Subcutaneous abdominal adipose tissue (tissue), 5 donors: Measurements from ENCODE around the gene TRPC1.

Experiments
- H3K27ac ChIP-seq: one replicate; pipeline ENCODE4 v1.7.0; 2013; ENCODE audit warnings: low read depth, mild to moderate bottlenecking, inconsistent platforms, low read length, moderate library complexity
- H3K27me3 ChIP-seq, 5 donors: one replicate each; pipeline ENCODE4 v1.7.0; 2013; ENCODE audit warnings: low read length in 5 of 5, inconsistent platforms in 1 of 5; ENCODE audit not compliant: control insufficient read depth in 5 of 5, insufficient read depth in 4 of 5
- H3K36me3 ChIP-seq, 5 donors: one replicate each; pipeline ENCODE4 v1.7.0; 2013; ENCODE audit warnings: low read length in 5 of 5; ENCODE audit not compliant: control insufficient read depth in 5 of 5, insufficient read depth in 5 of 5
- H3K4me1 ChIP-seq, 5 donors: one replicate each; pipeline ENCODE4 v1.7.0; 2013; ENCODE audit warnings: low read length in 5 of 5, mild to moderate bottlenecking in 3 of 5, moderate library complexity in 1 of 5; ENCODE audit not compliant: control insufficient read depth in 5 of 5, insufficient read depth in 5 of 5
- H3K4me3 ChIP-seq, 5 donors: one replicate each; pipeline ENCODE4 v1.7.0; 2013; ENCODE audit warnings: low read length in 5 of 5, low read depth in 1 of 5
- H3K9ac ChIP-seq, 5 donors: one replicate each; pipeline ENCODE4 v1.7.0; 2013; ENCODE audit warnings: low read length in 5 of 5, mild to moderate bottlenecking in 4 of 5, moderate library complexity in 3 of 5
- H3K9me3 ChIP-seq, 5 donors: one replicate each; pipeline ENCODE4 v1.7.0; 2013; ENCODE audit warnings: low read length in 5 of 5; ENCODE audit not compliant: control insufficient read depth in 5 of 5
- donor health status: healthy.
- donor health status: healthy.
- donor health status: healthy.
- donor health status: healthy.
- donor health status: healthy.

Gene TRPC1

DNA sequence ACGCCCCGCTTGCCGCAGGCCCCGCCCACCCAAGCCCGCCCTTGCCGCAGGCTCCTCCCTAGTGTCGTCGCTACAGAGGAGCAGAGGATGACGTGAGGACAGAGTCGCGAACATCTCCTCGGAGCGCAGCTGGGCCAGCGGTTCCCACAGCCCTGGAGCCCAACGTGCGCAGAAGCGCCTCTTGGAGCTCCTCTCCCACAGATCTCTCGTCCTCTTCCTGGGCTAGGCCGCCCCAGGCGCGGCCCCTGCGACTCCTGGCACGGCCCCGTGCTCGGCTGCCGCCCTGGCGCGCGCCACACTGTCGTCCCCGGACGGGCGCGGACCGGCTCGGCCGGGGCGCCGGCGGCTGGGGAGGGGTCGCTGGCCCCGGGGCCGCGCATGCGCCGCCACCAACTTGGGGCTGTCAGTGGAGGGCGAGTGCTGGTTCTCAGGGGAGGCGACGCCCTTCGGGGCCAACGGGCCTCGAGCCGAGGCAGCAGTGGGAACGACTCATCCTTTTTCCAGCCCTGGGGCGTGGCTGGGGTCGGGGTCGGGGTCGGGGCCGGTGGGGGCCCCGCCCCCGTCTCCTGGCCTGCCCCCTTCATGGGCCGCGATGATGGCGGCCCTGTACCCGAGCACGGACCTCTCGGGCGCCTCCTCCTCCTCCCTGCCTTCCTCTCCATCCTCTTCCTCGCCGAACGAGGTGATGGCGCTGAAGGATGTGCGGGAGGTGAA is at the start of gene TRPC1:
TRPC1 (plus strand) TSS at position 67 of the 714 bp plus-strand sequence; CDS start at position 593, 526 bp downstream.
- H3K27ac ChIP-seq = peak within 1 kb of the TSS; percentile 54
- peak within 1 kb of the TSS; percentile 38 to 79 (median 68) for H3K9ac ChIP-seq
- peak within 1 kb of the TSS; percentile 83 to 97 (median 84) for H3K4me3 ChIP-seq
- H3K4me1 ChIP-seq = peaks cover 0 to 14% (median 13%) of the 10 kb centered on the region in 5 donors
- no peaks in the 10 kb centered on the region for H3K36me3 ChIP-seq
- H3K9me3 ChIP-seq = peaks cover 0 to 2% (median 0%) of the 10 kb centered on the region in 5 donors
- H3K27me3 ChIP-seq = no peaks in the 10 kb centered on the region

DNA sequence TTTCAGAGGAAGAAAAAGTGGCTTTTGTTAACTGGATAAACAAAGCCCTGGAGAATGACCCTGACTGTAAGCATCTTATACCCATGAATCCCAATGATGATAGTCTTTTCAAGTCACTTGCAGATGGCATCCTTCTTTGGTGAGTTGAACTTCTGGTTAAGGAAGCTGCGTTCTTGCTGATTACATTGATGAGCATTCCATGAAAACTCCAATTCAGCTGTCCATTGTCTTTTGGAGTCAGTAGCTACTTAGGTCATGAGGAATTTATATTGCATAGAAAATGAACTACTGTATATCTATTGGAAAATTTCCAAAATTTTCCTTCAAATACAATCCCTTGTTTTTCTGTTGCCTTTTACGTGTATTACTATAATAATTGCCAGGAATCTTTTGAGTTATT is 47.7 kb upstream of the TRPC1 start:
- no peak overlapping the region for H3K27ac ChIP-seq
- no peaks in the 10 kb centered on the region for H3K36me3 ChIP-seq
- no peak overlapping the region for H3K4me3 ChIP-seq
- no peaks in the 10 kb centered on the region for H3K9me3 ChIP-seq
- H3K9ac ChIP-seq = no peak overlapping the region
- no peaks in the 10 kb centered on the region for H3K27me3 ChIP-seq
- no peaks in the 10 kb centered on the region for H3K4me1 ChIP-seq

DNA sequence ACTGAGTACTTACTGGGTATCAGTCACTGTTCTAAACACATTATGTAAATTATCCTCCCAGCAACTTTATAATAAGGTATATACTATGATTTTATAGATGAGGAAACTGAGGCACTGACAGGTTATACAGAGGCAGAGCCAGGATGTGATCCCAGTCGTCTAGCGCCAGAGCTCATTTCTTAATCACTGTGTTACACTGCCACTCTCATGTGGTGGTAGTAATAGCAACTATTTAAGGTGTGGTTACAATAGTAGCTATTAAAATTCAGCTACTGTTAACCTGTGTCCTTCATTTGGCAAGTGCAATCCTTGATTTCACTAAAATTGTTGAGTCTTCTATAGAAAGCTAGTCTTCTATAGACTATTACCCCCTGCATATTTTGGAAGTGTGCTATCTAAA is 43.1 kb upstream of the TRPC1 start:
- Histone ChIP-seq H3K36me3 (no peaks in the 10 kb centered on the region), H3K9me3 (no peaks in the 10 kb centered on the region), H3K9ac (no peak overlapping the region), H3K4me1 (no peaks in the 10 kb centered on the region), H3K27me3 (no peaks in the 10 kb centered on the region), H3K27ac (no peak overlapping the region), H3K4me3 (no peak overlapping the region)

DNA sequence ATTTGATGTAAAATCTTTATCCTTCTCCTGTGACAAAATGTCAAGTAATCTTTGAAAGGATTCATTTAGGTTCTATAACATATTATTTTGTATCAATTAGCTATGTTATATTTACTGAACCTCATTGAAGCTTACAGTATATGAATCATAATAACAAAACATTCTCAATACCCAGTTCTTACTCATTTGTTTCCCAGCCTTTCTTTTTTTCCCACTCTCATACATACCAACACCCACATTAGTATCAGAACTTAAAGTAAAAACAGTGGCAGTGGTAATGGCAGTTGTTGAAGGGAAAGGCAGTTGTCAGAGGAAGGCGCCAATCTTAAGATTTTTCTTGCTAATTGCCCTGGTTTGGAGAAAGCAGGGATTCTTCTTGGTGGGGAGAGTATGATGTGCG is 33.2 kb upstream of the TRPC1 start:
- Histone ChIP-seq H3K4me1 (no peaks in the 10 kb centered on the region), H3K27ac (no peak overlapping the region), H3K9me3 (no peaks in the 10 kb centered on the region), H3K4me3 (no peak overlapping the region), H3K9ac (no peak overlapping the region), H3K36me3 (no peaks in the 10 kb centered on the region), H3K27me3 (no peaks in the 10 kb centered on the region)

DNA sequence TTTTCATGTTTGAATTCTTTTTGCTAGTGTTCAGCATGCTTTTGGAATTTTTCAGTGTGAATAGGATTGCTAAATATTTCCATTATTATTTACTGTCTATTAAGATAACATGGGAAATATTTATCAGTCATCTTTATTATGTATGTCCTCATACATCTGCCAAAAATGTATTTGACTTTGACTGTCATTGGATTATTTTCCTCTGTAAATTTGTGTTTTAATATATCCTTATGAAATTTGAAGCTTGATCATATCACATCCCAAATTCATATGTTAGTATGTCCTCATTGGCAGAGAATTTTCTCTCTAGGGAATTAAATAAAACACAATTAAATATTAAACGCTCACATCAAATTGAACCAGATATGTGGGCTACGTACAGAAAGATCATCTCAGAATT is 32.3 kb upstream of the TRPC1 start:
- no peaks in the 10 kb centered on the region for H3K4me1 ChIP-seq

DNA sequence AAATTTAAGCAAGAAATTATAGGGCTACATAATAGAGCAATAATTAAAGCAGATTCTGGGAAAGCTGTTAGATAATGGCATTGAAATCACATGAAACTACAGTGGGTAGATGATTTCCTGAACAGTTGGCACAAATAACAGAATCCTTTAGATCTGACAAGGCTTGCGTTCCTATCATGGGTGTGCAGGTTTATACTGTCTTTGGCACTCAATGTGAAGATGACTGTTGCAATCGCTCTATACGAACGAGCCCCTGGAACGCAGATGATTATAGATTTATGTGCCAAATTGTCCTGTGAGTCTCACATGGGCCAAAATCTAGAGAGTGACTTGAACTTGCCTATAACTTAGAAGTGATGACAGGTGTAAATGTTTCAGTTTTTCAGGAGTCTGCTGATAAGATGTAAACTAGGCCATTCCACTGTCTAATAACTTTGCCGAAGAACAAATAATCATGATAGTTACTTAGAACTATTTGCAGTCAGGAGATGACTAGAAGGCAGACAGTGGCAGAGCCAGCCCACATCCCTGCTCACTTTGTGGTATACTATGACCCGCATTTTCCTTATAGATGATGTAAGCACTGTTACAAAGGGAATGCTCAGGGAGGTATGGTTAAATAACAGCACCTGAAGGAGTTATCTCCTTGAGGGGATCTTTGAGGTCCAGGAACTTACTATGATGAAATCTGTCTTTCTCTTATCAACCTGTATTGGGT is 30.5 kb upstream of the TRPC1 start:
- Histone ChIP-seq H3K27me3 (no peaks in the 10 kb centered on the region), H3K4me3 (no peak overlapping the region), H3K4me1 (no peaks in the 10 kb centered on the region), H3K27ac (no peak overlapping the region), H3K9ac (no peak overlapping the region), H3K36me3 (no peaks in the 10 kb centered on the region), H3K9me3 (no peaks in the 10 kb centered on the region)

More for the DNA sequence above, 32.3 kb upstream of the TRPC1 start:
- H3K9me3 ChIP-seq = no peaks in the 10 kb centered on the region
- no peaks in the 10 kb centered on the region for H3K36me3 ChIP-seq
- H3K9ac ChIP-seq = no peak overlapping the region
- H3K27ac ChIP-seq = no peak overlapping the region
- H3K4me3 ChIP-seq = no peak overlapping the region
- H3K27me3 ChIP-seq = no peaks in the 10 kb centered on the region

DNA sequence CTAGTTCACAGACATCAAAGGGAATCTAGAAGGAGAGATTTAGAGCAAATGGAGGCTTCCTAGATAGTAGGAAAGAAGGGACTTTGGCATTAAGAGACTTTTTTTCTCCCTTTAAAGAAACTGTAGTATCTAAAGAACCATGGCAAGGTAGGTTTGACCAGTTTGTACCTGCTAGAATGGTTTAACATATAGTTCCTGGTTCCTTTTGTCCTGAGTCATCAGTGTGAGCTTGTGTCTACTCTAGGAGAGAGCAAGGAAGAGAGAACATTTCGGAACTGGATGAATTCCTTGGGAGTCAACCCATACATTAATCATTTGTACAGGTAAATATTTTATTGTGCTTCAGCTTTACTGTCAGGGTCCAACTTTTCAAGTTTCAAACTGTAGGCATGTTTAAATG is 29.6 kb upstream of the TRPC1 start:
- Histone ChIP-seq H3K27ac (no peak overlapping the region), H3K9me3 (no peaks in the 10 kb centered on the region), H3K36me3 (no peaks in the 10 kb centered on the region), H3K4me3 (no peak overlapping the region), H3K4me1 (no peaks in the 10 kb centered on the region), H3K9ac (no peak overlapping the region), H3K27me3 (no peaks in the 10 kb centered on the region)

DNA sequence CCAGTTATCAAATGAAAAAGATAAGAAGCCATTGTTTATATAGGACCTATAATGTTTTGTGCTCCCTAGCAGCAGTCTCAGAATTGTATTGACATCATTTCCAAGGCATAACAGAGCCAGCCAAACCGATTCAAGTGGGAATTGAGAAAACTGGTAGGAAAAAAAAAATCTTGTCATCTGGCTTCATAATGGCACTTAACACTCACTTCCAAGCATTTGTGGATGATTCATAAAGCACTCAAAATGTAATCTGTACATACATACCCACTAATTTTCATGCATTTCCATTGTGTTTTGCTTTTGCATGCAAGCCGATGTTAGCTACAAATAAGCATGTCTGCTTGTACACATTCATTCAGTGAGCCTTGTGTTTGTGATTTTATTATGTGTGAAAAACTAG is 18.6 kb upstream of the TRPC1 start:
- H3K4me3 ChIP-seq = no peak overlapping the region
- H3K27ac ChIP-seq = no peak overlapping the region
- H3K9ac ChIP-seq = no peak overlapping the region
- no peaks in the 10 kb centered on the region for H3K36me3 ChIP-seq
- H3K9me3 ChIP-seq = no peaks in the 10 kb centered on the region
- H3K4me1 ChIP-seq = peaks cover 0 to 3% (median 0%) of the 10 kb centered on the region in 5 donors
- H3K27me3 ChIP-seq = no peaks in the 10 kb centered on the region

DNA sequence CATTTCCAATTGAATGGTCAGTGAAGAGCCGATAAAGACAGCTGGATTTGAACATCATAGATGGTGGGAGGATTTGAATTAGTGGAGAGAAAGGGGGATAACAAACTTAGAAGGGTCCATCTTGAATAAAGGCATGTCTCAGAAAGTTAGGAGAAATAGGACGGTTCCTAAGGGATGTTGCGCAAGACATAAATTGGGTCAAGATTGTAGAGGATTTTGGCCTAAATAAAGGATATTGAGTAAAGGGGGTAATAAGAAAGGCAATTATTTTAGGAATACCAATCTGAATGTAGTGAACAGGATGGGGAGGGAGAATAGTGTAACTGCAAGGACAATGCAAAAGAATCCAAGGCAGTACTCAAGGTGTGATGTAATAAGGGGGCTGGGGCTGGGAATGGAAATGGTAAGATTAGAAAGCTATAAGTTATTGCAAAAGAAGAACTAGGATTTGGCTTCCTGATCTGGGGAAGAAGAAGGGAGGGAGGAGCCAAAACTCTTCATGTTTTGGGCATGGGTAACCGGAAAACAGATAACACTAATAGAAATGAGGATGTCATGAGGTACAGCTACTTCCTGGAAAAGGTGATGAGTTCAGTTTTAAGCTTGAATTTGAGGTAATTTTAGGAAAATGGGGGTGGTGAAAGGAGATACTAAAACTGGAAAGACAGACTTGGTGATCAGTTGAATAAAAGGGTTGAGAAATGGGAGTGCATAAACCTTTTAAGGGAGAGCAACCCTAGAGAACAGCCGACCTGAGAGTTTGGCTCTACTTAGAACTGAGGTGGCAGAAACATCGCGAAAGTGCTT is 17.3 kb upstream of the TRPC1 start:
- H3K9ac ChIP-seq = no peak overlapping the region
- H3K4me3 ChIP-seq = no peak overlapping the region
- no peaks in the 10 kb centered on the region for H3K36me3 ChIP-seq
- H3K27me3 ChIP-seq = no peaks in the 10 kb centered on the region
- peaks cover 0 to 3% (median 0%) of the 10 kb centered on the region in 5 donors for H3K4me1 ChIP-seq
- H3K27ac ChIP-seq = no peak overlapping the region
- no peaks in the 10 kb centered on the region for H3K9me3 ChIP-seq

DNA sequence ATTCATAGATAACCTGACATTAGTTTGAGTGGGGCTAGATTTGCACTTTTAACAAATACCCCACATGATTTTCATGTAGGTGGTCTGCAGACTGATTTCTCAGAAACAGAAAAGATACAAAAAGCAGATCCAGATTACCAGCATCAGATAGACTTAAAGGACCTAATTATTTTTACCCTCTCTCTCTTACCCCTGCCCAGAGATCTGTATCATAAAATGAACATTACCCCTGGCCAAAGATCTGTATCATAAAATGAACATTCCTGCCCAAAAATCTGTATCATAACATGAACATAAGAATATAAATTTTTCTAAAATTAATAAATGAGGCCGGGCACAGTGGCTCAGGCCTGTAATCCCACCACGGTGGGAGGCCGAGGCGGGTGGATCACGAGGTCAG is 14.6 kb upstream of the TRPC1 start:
- Histone ChIP-seq H3K27ac (no peak overlapping the region), H3K9ac (no peak overlapping the region), H3K9me3 (no peaks in the 10 kb centered on the region), H3K4me3 (no peak overlapping the region), H3K36me3 (no peaks in the 10 kb centered on the region), H3K4me1 (peaks cover 0 to 3% (median 0%) of the 10 kb centered on the region in 5 donors), H3K27me3 (no peaks in the 10 kb centered on the region)
